ENCODE data around the gene ECI2. TPM values are rescaled to one million over a fixed set of nuclear protein-coding genes. Genes with fewer than 3 reads are reported as not detected.

Gene ECI2
- total RNA-seq, 1 donor: 85.1 TPM

DNA sequence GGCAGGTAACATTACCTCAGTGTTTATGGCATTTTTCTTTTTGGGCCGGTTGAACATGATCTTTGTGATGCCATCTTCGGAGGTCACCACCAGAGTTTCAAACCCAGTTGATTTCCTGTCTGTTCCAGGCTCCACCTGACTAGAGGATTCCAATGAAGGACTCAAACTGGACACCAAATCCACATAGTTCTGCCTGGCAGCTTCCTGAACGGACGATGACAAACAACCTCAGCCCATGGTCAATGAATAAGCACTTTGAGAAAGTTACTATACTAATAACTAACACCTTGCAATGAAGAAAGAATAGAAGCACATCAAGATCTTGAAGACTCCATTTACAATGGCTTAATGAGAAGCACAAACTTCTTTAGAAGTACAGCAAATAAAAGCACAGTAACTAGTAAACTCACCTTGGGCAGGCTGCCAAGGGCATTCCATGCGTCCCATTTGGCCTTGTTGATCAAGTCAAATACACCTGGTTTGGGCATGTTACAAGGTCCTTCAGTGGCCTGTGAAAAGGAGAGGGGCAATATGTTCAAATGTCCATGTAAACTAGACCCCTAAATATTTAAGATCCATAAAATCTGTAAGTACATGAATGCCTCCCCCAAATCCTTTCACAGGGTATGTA, 4.9 kb downstream of the ECI2 start:
- TF ChIP-seq, protein P1, sequence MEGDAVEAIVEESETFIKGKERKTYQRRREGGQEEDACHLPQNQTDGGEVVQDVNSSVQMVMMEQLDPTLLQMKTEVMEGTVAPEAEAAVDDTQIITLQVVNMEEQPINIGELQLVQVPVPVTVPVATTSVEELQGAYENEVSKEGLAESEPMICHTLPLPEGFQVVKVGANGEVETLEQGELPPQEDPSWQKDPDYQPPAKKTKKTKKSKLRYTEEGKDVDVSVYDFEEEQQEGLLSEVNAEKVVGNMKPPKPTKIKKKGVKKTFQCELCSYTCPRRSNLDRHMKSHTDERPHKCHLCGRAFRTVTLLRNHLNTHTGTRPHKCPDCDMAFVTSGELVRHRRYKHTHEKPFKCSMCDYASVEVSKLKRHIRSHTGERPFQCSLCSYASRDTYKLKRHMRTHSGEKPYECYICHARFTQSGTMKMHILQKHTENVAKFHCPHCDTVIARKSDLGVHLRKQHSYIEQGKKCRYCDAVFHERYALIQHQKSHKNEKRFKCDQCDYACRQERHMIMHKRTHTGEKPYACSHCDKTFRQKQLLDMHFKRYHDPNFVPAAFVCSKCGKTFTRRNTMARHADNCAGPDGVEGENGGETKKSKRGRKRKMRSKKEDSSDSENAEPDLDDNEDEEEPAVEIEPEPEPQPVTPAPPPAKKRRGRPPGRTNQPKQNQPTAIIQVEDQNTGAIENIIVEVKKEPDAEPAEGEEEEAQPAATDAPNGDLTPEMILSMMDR (IDR thresholded peaks at IDR 0.05; ENCODE audit: insufficient read depth, low read depth, low read length): no peak
- DNase-seq (ENCODE audit: low read depth): no peak
- H3K4me3 ChIP-seq (ENCODE audit: low read depth, low read length): no peak overlapping the region

GRCh38 chr6:4129446-4129845, 5.9 kb downstream of the ECI2 start:
- no peak for DNase-seq (ENCODE audit: low read depth)
- H3K4me3 ChIP-seq (ENCODE audit: low read depth, low read length): no peak overlapping the region

DNA sequence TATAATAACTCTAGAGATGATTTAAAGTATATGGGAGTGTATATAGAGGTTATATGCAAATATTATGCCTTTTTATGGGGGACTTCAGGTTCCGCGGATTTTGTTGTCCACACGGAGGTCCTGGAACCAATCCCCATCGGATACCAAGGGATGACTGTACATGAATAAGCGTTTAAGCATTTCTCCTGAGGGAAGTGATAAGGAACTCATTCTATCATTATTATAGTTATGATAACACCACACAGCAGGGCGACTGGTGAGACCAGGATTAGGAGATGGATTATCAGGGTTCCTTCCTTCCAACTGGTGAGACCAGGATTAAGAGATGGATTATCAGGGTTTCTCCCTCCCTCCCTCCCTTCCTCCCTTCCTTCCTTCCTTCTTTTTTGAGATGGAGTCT, 6.6 kb downstream of the ECI2 start:
- peak; percentile 47 for DNase-seq (ENCODE audit: low read depth)
- H3K4me3 ChIP-seq (ENCODE audit: low read depth, low read length): no peak overlapping the region
- TF ChIP-seq, protein P1 (IDR thresholded peaks at IDR 0.05; ENCODE audit: insufficient read depth, low read depth, low read length): no peak

More at GRCh38 chr6:4129446-4129845, 5.9 kb downstream of the ECI2 start:
- TF ChIP-seq, protein P1 (IDR thresholded peaks at IDR 0.05; ENCODE audit: insufficient read depth, low read depth, low read length): no peak

DNA sequence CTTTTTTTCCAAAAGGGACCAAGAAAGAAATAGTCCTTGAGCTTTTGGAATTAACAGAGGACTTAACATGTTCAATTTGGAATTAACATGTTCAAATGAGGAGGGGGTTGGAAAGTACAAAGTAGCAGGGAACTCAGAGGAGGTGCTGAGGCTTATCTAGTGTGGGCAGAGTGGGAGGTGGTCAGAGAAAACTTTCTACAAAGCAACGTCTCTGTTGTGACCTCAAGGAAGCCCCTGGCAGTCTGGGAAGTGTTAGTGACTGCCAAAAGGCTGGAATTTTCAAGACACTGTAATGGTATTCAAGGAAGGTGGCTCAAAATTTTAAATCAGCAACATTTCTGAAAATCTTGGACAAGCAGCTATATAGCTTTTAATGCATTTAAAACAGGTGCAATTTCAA, 7.3 kb downstream of the ECI2 start:
- no peak for DNase-seq (ENCODE audit: low read depth)
- H3K4me3 ChIP-seq (ENCODE audit: low read depth, low read length): no peak overlapping the region
- TF ChIP-seq, protein P1 (IDR thresholded peaks at IDR 0.05; ENCODE audit: insufficient read depth, low read depth, low read length): no peak

DNA sequence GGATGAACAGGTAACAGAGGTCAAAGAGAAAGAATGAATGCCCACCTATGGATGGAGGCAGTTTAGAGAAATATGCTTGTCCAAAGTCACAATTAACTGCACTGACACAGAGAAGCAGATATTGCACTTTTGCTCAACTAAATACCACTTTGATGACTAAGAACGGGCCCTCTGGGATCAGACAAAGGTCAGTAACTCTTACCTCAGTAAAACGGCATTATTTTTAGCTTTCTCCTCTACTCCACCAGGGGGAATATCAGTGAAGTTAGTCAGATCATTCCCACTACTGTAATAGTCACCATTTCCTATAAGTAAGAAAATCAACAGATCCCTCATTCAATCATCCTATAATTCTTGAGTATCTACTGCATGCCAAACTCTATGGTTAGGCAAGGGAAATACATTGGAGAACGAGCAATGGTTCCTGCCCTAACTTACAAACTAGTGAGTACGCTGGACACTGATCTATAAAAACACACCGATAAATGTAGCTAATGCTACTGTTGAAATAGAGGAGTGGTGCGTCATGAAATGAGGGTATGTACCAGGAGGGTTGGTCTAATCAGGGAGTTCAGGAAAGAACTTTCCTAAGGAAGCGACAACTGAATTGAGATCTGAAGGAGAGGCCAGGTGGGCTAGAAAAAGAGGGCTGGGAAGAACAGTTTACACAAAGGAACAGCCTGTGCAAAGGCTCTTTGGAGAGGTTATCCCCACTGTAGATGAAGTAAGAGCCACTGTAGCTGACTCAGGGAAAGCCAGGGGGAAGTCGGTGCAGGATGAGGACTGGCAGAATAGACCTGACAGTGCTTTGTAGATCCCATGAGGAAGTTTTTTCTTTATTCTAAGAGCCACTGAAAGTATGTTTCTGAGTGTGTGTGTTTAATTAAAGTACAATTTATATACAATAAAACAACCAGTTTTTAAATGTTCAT, 9.2 kb downstream of the ECI2 start:
- TF ChIP-seq, protein P1 (IDR thresholded peaks at IDR 0.05; ENCODE audit: insufficient read depth, low read depth, low read length): peak; percentile 54
- DNase-seq (ENCODE audit: low read depth): peak; percentile 92
- no peak overlapping the region for H3K4me3 ChIP-seq (ENCODE audit: low read depth, low read length)

DNA sequence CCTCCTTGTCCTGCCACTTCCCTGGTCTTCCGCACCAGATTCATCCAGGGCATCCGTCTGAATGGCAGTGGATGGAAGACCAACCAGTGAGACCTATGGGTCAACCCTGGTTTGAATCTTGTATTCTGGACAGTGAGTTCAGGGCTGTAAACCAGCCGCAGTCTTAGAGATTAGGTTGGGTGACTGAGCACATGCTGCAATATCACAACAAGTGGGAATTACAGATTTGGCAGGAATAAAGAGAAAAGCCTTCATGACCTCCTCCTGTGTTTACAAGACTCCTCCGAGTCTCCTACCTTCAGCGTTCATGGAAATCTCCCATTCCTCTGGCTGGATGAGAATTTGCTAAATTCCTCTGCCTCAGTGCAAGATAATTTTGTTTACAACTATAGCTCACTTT, 9.9 kb downstream of the ECI2 start:
- TF ChIP-seq, protein P1 (IDR thresholded peaks at IDR 0.05; ENCODE audit: insufficient read depth, low read depth, low read length): no peak
- H3K4me3 ChIP-seq (ENCODE audit: low read depth, low read length): no peak overlapping the region
- DNase-seq (ENCODE audit: low read depth): peak; percentile 78

Measured in fibroblast of villous mesenchyme (primary cell).